HG02981 (cell line): Measurements from ENCODE around the gene PHACTR1.
"Not testable (repeated sequence)": the region's sequence is repeated elsewhere in the genome, so short reads cannot be mapped to it uniquely, and the experiment has no call there.

Experiments
- ATAC-seq: cut with Tn5 transposase; IDR thresholded peaks from one replicate; pipeline ENCODE4 v1.9.1; 2021; ENCODE audit warnings: mild to moderate bottlenecking, moderate library complexity; ENCODE audit not compliant: unreplicated experiment

PHACTR1 gene

DNA sequence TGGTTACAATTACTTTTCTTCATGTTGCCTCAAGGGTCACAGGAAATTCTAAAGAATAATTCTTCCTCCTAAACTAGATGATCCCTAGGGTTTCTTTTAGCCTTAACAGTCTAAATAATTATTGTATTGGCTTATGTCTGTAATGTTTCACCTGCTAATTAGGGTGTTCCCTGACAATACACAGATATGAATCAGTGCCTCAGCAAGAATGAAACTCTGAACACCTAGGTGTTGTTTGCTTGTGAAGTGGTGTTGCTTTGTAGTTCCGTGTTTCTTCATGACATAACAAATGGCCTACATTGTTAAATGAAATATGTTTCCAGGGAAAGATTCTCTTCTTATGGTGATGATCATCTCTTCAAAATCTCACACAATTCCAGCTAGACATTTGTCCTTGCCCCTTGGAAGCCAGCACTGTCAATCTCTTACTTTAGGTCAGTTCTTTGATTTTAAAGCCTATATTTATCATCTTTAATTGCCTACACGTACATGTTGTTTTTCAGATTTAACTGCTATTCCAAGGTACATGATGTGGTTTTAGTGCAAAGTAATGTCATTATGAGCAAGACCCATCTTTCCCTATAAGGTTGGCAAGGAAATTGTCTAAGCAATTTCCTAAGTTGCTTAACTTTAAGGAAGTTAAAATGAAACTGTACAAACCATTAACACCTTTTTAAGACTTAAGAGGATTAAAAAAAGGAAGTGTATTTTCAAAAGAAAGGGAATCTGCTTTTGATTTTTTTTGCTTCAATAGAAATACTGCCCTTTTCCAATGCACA lies 499.9 kb downstream of the PHACTR1 start:
- no peak for ATAC-seq

DNA sequence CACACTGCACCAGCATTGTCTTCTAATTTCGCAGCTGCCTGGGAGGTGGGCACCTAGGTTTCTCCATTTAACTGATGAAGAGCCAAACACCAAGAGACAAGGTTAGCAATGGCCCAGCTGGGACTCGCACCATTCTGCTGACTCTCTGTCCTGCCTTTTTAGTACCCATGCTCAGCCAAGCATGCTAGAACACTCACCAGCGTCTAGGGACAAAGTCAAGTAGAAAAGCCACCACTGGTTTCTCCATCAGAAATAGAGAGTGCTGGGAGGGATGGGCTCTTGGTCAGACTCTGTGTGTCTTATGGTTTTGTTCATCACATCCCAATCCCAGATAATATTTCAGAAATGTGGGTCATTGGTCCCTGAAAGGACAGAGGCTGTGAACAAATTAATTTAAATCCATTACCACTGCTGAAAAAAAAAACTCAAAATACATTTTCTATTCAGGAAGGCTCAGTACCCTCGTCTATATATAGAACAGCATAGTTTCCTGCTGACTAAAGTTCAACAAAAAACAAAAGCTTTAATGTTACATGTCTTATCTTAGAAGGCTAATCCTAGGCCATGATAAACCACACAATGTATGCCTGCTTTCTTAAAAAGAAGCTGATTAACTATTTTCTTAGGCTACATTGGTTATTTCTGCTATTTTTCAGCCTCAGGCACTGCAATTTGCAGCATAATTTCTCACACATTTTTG lies 500.8 kb downstream of the PHACTR1 start:
- ATAC-seq: no peak

DNA sequence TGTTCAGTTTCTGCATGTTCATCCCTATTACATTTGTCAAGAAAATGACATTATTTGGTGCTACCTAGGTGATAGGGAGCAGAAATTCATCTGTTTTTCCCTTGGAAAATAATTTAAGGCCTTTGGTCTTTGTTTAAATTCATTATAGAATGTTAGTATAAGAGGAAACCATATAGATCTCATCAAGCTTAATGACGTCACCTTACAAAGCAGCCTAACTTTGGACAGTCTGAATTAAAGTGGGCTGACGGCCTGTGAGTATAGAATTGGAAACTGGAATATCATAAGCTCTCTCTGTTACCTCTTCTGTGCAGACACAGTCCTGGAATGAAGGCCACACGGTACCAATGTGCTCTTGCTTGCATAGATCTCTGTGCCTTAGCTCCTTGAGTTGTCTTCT lies 503.7 kb downstream of the PHACTR1 start:
- ATAC-seq: no peak

DNA sequence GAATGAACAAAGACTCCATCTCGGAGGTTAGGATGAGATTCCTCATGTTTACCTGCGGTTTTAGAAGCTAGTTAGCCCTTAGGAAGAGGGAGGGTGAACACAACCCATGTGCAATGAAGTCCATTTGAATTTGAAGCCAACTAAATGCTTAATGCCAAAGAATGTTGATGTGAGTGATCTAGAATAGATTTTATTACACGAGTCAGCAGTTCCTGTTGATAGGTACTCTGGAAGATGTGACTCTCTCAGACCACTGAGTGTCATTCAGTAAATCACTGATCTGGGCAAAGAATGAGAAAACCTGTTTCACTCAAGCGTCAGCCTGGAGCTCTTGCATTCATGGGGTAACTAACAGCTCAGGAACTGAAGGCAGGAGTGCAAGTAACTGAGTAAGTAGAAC lies 505.5 kb downstream of the PHACTR1 start:
- ATAC-seq: no peak

DNA sequence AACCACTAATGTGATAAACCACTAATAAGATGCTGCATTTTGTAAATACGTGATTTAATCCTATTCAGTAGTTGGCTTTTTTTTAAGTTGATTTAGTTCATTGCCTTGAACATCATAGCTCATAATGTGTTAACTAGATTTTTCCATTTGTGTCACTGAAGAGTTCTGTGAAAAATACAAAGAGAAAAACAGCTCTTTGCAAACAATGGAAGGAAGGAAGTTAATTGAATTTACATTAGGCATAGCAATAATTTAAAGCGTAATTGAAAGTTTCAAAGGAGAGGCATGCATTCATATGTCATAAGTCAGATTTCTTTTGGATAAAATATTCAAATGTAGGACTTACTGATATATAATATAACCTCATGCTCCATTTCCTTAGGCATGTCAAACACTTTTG lies 509.5 kb downstream of the PHACTR1 start:
- ATAC-seq: no peak

DNA sequence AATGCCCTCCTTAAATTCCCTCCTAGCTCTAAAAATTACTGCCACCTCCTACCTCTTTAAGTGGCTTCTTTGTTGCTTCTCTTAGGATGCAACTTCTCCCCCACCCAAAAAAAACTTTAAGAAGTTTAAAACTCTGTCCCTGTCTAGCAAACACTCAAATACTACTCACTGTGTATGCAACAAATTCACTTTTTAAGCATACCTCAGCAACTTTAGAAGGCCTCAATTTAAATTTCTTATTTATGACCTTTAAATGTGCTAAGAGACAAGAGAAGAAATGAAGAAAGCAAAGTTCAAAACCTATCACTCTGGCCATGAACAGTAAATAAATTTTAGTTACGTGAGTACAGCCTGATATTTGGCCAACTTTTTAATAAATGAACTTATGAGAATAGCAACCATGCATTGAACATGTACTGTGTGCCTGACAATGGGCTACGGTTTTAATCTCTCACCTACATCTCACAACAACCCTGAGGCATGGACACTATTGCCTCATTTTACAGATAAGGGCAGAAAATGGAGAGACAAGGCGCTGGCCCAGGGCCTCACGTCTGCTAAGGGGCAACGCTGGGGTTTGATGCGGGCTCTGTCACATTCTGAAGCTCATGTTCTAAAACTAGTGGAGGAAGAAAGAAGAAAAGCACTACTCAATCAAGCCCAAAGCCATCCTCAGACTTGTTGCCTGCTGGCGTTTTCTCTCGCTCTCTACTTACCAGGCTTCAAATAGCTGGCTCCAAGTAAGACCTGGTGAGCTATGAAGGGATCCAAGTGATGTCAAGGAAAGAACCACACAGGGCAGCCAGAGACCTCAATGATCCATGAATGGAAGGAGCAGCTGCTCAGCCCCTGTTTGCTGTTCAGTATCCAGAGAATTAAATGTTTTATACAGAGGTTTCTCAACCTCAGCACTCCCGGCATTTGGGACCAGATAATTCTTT lies 512.0 kb downstream of the PHACTR1 start:
- no peak for ATAC-seq

DNA sequence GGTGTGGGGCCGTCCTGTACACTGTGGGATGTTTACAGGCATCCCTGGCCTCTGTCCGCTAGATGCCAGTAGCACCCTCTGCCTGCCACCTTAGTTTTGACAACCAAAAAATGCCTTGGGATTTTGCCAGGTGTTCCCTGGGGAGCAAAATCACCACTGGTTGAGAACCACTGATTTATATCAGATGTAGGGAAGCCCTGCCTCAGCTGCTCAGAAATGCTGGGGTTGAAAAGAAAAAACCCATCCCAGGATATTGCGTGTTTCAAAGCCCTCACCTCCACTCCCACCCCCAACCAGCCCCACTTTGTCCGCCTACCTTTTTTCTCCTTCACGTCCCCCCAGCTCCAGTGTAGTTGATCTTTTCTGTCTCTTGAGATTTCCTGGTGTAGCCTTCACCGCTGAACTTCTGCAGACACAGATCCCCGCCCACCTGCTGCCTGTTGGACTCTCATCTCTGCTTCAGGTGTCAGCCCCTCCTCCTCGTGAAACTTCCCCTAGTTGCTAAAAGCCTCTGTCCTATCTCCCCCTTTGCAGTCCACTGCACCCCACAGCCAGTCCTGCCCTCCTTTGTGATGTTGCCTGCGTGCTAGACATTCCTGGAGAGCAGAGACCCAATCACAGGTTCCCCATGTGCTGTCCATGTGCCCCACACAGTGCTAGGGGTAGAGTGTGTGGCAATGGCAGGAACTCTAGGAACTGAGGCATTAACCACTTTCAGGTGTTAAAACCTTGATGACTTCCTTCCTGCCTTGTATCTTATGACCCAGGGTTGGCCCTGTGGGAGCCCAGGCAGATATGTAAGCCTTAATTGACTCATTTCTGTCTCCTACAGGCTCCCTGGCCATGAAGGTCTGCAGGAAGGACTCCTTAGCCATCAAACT lies 512.9 kb downstream of the PHACTR1 start:
- peak; percentile 83 for ATAC-seq

DNA sequence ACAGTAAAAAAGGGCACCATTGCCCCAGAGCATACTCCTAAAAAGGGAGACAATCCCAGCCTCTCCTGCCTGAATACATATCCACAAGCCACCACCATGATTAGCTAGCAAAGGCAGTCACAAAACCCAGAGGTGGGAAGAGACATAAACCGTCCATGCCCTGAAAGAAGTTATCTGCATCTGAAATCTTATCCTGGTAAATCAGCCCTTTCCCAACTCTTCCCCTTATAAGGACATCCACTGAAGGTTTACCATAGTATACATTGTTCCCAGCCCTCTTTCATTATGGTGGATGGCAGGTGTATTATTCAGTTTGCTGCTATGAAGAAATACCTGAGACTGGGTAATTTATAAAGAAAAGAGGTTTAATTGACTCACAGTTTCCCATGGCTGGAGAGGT lies 516.5 kb downstream of the PHACTR1 start:
- ATAC-seq: no peak

DNA sequence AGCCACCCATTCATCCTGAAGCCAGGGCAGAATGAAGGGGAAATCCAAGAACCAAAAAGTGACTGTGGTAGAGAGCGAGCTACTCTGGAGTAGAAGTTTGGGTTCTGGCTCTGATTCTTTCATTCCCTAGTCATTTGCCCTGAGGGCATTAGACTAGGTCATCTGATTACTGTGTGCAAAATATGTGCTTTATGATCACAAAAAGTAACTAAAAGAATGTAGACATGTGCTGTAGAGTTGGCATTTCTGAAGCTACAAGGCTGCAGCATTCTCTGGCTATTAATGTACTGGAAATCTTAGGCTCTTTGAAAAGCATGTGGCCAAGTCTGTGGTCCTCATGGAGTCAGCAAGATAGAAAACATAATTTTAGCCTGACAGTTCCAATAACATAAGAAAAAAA lies 517.6 kb downstream of the PHACTR1 start:
- ATAC-seq: no peak

DNA sequence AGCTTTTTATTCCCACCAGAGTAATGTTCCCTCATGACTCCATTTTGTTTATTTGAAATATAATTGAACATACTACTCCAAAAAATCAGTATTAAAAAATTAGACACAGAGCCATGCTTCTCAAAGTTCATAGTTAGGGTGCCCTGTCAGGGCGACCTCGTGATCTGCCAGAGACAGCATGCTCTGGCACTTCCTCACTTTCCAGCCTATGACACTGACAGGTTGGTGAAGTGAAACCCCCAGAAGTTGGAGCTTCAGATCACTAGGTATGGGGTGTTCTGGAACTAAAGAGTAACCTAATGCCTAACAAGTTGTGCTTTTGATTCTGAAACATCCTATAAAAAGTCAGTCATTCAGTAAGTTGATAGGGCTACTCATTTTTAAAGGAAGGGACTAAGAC lies 518.8 kb downstream of the PHACTR1 start:
- ATAC-seq: no peak

DNA sequence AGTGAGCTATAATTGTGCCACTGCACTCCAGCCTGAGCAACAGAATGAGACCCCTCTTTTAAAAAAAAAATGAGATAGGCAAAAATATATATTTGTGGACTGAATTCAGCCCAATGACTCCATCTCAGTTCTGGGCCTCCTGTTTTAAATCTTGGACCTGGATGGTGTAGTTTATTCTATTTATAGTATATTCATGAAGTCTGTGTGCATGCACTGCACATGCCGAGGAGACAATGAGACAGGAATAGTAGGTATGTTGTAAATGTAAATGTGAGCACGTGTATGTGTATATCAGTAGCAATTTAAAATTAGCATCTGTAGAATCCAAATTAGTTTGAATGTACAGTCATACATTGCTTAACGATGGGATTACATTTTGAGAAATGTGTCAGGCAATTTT lies 520.8 kb downstream of the PHACTR1 start:
- ATAC-seq: no peak

DNA sequence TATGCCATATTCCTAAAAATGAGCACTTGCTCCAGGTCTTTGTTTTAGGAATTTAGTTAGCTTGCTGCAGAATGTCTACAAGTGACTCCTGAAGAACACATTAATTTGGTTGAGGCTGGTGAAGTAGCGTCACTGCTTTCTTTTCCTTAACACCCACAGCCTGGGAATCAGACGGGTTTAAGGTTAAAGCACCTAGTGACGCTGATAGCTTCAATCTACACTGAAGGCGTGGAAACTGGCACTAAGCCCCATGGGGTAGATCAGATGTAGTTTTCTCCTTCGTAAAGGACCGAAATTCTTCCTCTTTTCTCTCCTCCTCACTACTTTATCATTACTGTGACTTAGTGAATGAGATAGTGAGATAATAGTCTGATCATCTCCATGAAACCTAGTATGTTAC lies 521.5 kb downstream of the PHACTR1 start:
- ATAC-seq: no peak

DNA sequence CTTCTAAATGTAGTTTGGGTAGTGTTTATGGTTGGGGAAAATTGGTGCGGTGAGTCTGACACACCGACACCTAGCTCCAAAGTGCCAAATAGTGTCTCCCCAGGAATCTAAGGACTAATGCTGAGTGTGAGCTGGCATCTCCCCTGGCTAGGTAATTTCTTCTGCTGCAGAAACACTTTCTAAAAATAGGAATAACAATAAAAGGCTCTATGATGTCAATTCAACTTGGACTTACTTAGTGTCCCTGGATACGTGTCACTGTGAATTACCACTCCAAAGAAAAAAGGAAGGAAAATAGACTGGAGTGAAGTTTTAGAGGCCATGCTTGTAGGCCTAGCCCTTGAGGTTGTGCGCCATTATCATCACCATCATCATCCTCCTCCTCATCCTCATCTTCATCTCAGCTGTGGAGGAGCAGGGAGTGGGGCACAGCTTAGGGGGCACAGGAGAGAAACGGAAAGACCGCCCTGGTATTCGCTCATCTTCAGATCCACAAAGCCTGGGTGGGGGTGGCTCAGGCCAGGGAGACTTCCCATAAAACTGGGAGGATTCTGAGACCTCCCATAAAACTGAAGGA lies 522.2 kb downstream of the PHACTR1 start:
- no peak for ATAC-seq

DNA sequence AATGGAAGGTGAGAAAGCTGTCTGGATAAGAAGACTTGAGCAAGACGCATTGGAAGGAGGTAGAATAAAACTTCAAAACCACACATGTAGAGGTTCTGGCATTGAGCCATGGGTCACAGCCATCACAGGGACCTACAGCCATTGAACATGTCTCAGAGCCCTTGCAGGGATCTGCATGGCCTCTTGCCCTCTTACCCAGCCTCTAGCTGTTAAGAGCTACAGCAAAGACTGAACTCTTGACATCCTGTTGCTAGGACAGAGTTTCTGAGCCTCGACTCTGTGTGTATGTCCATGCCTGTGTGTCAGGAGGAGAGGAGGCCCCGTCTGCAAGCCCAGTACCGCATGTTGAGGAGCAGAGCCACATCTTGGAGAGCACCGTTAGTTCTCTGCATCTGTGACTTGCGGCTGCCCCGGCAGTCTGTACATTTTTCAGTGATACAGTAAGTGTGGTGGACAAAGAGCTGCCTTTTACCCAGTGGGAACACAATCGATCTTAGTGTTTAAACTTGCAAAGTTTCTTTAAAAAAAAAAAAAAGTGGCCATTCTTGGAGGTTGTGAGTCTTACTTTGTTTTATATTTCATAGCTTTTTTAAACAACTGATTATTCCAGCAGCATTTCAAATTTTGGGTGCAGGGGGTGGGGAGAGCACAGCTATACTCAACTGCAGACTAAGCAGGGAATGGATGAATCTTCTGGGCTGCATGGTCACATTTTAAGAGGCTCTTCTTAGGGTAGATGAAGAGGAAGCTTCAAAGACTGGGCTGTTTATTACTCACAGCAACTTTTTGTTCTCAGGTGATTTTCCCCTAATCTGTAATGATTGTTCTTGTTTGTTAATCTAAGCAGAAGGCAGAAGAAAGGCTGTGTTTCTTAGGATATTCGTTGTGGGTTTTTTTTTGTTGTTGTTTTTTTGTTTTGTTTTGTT lies 523.2 kb downstream of the PHACTR1 start:
- ATAC-seq: no peak

DNA sequence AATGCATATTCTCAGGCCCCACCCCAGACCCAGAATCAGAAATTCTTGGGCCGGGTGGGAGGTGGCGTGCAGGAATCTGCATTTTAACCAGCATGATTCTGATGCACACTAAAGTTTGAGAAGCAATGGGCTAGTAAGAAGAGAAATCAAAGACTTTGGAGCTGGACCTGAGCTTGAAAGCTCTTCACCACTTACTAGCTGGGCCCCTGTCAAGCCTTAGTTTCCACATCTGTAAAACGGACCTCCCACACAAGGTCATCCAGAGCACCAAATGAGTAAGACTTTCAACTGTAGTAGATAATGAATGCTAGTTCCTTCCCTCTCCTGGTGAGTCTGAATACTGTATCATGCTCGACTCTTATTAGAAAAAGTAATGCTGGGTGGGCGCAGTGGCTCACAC lies 524.8 kb downstream of the PHACTR1 start:
- ATAC-seq: no peak

DNA sequence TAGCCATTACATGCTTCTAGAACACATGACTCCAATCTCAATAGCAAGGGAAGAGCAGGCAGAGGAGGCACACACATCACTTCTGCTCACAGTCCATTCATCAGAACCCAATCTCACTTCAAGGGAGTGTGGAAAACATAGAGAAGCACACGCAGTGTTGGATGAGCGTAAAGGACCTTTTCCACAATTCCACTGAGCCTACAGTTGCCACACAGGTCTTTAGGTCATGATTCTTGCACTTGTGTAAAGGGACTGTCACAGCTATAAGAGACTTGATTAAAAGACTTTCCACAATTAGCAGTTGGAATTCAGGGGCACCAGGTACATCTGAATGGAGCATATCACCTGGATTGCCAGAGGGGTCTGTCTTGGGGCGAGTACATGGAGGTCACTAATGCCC lies 525.6 kb downstream of the PHACTR1 start:
- ATAC-seq: no peak

DNA sequence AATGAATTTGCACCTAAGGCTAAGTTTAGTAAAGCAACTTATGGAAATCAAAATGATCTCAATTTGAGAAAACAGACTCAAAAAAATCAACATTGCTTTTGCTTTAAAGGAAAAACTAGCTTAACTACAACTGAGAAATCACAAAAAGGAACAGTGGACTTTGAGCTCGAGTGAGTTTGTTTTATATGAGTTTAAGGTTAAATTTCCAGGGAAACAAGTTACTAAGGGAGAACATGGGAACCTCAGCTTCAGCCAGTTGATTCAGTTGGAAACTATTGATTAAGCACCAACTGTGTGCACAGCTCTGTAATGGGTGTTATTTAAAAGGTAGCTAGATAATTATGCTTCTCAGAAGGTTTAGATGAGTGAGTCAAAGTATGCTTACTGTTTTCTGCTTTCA lies 526.0 kb downstream of the PHACTR1 start:
- no peak for ATAC-seq

DNA sequence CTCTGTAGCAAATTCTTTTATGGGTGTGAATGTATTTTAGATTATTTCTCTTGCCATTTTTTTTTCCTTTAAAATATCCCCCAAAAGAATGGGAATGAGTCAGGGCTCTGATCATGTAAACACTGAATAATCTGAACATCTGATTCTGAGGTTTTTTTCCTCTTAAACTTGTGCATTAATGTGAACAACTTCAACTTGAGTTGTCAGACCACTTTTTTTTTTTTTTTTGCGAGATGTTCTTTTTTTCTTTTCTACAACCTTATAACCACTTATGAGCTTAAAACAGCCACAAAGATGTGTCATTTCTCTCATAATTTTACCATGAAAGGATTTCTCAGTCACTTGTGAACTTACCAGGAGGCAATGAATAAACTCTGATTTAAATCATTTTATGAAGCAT lies 526.5 kb downstream of the PHACTR1 start:
- ATAC-seq: no peak

DNA sequence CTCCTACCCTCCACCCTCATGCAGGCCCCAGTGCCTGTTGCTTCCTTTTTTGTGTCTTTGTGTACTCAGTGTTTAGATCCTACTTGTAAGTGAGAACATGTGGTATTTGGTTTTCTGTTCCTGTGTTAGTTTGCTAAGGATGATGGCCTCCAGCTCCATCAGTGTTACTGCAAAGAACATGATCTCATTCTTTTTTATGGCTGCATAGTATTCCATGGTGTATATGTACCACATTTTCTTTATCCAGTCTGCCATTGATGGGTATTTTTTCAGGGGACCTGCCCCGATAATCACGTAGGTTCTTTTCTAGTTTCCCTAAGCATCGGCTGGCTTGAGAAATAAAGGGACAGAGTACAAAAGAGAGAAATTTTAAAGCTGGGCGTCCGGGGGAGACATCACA lies 527.2 kb downstream of the PHACTR1 start:
- ATAC-seq: not testable (repeated sequence)
